GM23338 (cell line): ENCODE data around the gene TBC1D2B. TPM values are rescaled to one million over a fixed set of nuclear protein-coding genes. Genes with fewer than 3 reads are reported as not detected.

Experiments used
- ATAC-seq: fragments of 200-7000 bp; cut with Tn5 transposase; 3 replicates; pipeline ENCODE4 v1.9.1; 2020
- DNase-seq: peaks from one replicate; pipeline ENCODE4 v3.0.0-alpha.2; 2015; ENCODE audit warnings: low spot score
- H2AFZ ChIP-seq: fragments of 200-600 bp; sonication (generic); 2 replicates; pipeline ENCODE4 v1.8.0; 2016; ENCODE audit warnings: antibody characterized with exemption, mild to moderate bottlenecking, moderate library complexity
- H3F3A ChIP-seq: fragments of 200-600 bp; sonication (generic); replicated peaks from 2 replicates; pipeline ENCODE4 v1.8.0; 2017; ENCODE audit warnings: antibody characterized with exemption, mixed run types, low read depth
- H3K27ac ChIP-seq: fragments of 200-600 bp; sonication (generic); 2 replicates; pipeline ENCODE4 v1.6.1; 2016; ENCODE audit warnings: low read depth
- H3K27me3 ChIP-seq: fragments of 200-600 bp; sonication (generic); 2 replicates; pipeline ENCODE4 v1.8.0; 2016; ENCODE audit warnings: mild to moderate bottlenecking, mixed run types, moderate library complexity; ENCODE audit not compliant: insufficient read depth
- H3K36me3 ChIP-seq: fragments of 200-600 bp; sonication (generic); 2 replicates; pipeline ENCODE4 v1.8.0; 2016; ENCODE audit warnings: mild to moderate bottlenecking; ENCODE audit not compliant: insufficient read depth
- H3K4me1 ChIP-seq: fragments of 200-600 bp; sonication (generic); 2 replicates; pipeline ENCODE4 v1.8.0; 2016; ENCODE audit warnings: mild to moderate bottlenecking, moderate library complexity; ENCODE audit not compliant: insufficient read depth
- H3K4me2 ChIP-seq: fragments of 200-600 bp; sonication (generic); 2 replicates; pipeline ENCODE4 v1.7.1; 2017; ENCODE audit warnings: mixed run types
- H3K4me3 ChIP-seq: fragments of 200-600 bp; sonication (generic); 2 replicates; pipeline ENCODE4 v1.6.1; 2016; ENCODE audit warnings: mixed run types
- H3K79me2 ChIP-seq: fragments of 200-600 bp; sonication (generic); replicated peaks from 2 replicates; pipeline ENCODE4 v1.8.0; 2017; ENCODE audit warnings: mild to moderate bottlenecking; ENCODE audit not compliant: insufficient read depth
- H3K9me2 ChIP-seq: fragments of 200-600 bp; sonication (generic); 2 replicates; pipeline ENCODE4 v1.8.0; 2017; ENCODE audit not compliant: insufficient read depth
- H4K20me1 ChIP-seq: fragments of 200-600 bp; sonication (generic); replicated peaks from 2 replicates; pipeline ENCODE4 v1.8.0; 2017; ENCODE audit warnings: mild to moderate bottlenecking; ENCODE audit not compliant: insufficient read depth
- H3K27ac Mint-ChIP-seq: 2 replicates; pipeline ENCODE4 v1.8.0; 2020; ENCODE audit warnings: inconsistent platforms, mild to moderate bottlenecking, moderate library complexity, mixed read lengths
- H3K27me3 Mint-ChIP-seq: 3 replicates; pipeline ENCODE4 v1.8.0; 2022; ENCODE audit warnings: low read depth, mild to moderate bottlenecking, moderate library complexity, mixed read lengths, inconsistent platforms; ENCODE audit not compliant: insufficient read depth, poor library complexity
- H3K36me3 Mint-ChIP-seq: 3 replicates; pipeline ENCODE4 v1.8.0; 2021; ENCODE audit warnings: low read depth, mild to moderate bottlenecking, inconsistent platforms, moderate library complexity, mixed read lengths
- H3K4me1 Mint-ChIP-seq: 3 replicates; pipeline ENCODE4 v1.8.0; 2020; ENCODE audit warnings: mild to moderate bottlenecking, inconsistent platforms, mixed read lengths
- H3K4me3 Mint-ChIP-seq: 3 replicates; pipeline ENCODE4 v1.8.0; 2021; ENCODE audit warnings: moderate library complexity, mild to moderate bottlenecking, inconsistent platforms, mixed read lengths
- H3K9me3 Mint-ChIP-seq: 3 replicates; pipeline ENCODE4 v1.8.0; 2020; ENCODE audit warnings: moderate library complexity, mild to moderate bottlenecking, inconsistent platforms, mixed read lengths
- CREB1 ChIP-seq: fragments of 250-450 bp; sonication (Bioruptor Pico); IDR thresholded peaks from 2 replicates; pipeline ENCODE4 v1.5.0; 2020; ENCODE audit warnings: low read depth, mild to moderate bottlenecking, moderate library complexity
- EZH2phosphoT487 ChIP-seq: fragments of 200-600 bp; sonication (generic); IDR thresholded peaks from one replicate; pipeline ENCODE4 v1.8.1; 2018; ENCODE audit warnings: antibody characterized with exemption; ENCODE audit not compliant: unreplicated experiment
- POLR2AphosphoS5 ChIP-seq: IDR thresholded peaks from 2 replicates; pipeline ENCODE4 v1.6.1; 2016; ENCODE audit warnings: antibody characterized with exemption, low read depth
- STAT1 ChIP-seq: IDR thresholded peaks from one replicate; pipeline ENCODE4 v1.6.1; 2016; ENCODE audit warnings: antibody characterized with exemption; ENCODE audit not compliant: unreplicated experiment
- ZNF114 ChIP-seq: fragments of 250-450 bp; sonication (Bioruptor Pico); IDR thresholded peaks from 2 replicates; pipeline ENCODE4 v1.5.0; 2020; ENCODE audit warnings: mild to moderate bottlenecking, moderate library complexity
- polyA plus RNA-seq: library from polyadenylated mRNA; unstranded; fragments of >200 nt; fragmentation: Nextera tagmentation; extraction: Ambion mirVana; gene quantifications from 2 replicates; pipeline ENCODE4 v1.2.1, GENCODE V29; 2016
- total RNA-seq: library from RNA; depleted of rRNA; stranded (reverse); fragments of >200 nt; shearing (Covaris generic); gene quantifications from 2 replicates; pipeline ENCODE4 v1.2.3, GENCODE V29; 2014
- TF ChIP-seq, protein P1 (sequence below): IDR thresholded peaks from one replicate; pipeline ENCODE4 v1.6.1; 2018; ENCODE audit warnings: antibody characterized with exemption; ENCODE audit not compliant: unreplicated experiment
- TF ChIP-seq, protein P2 (sequence below): fragments of 250-450 bp; sonication (Bioruptor Pico); IDR thresholded peaks from 2 replicates; pipeline ENCODE4 v1.5.0; 2020; ENCODE audit warnings: mild to moderate bottlenecking, moderate library complexity

The TBC1D2B gene
- total and polyA plus RNA-seq, 2 experiments from 2014 or later = 3.6 to 17.8 TPM

DNA sequence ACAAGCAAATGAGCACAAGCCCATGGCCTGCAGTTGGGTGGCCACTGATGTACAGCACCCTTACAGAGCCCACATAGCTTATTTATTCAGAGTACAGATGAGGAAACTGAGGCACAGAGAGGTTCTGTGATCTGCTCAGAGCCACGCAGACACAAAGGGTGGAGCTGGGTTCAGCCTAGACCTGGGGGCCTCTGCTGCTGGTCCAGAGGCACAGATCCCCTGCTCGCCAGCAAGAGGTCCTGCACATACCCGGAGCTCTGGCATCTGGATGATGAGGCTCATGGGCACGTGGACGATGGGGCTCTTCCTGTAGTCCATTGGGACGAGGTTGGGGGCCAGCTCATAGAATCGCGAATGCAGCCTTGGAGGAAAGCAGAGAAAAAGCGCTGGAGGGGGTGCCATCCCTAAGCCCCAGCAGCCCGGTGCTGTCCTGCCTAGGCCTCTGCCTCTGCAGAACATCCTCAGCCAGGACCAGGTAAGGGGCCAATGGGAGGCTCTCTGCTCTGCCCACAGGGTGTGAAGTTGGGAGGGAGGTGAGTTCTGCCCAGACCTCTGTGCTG, 33.5 kb upstream of the TBC1D2B start:
- Mint-ChIP-seq H3K27me3 (peaks cover 9% of the 10 kb centered on the region), H3K27ac (no peak overlapping the region), H3K9me3 (no peaks in the 10 kb centered on the region; the same call in 2 of the 3 replicates), H3K36me3 (peaks cover 8% of the 10 kb centered on the region; the same call in 1 of the 3 replicates), H3K4me3 (no peak overlapping the region; the same call in 2 of the 3 replicates), H3K4me1 (peaks cover 8% of the 10 kb centered on the region)
- Histone ChIP-seq H3F3A (no peaks in the 10 kb centered on the region), H3K27ac (no peak overlapping the region), H3K27me3 (no peaks in the 10 kb centered on the region), H3K79me2 (no peaks in the 10 kb centered on the region), H3K36me3 (no peaks in the 10 kb centered on the region), H3K4me3 (no peak overlapping the region), H3K9me2 (no peaks in the 10 kb centered on the region), H3K4me1 (peaks cover 8% of the 10 kb centered on the region; the same call in 1 of the 2 replicates), H4K20me1 (no peaks in the 10 kb centered on the region), H3K4me2 (no peak overlapping the region), H2AFZ (no peak overlapping the region)
- no peak for TF ChIP-seq ZNF114 (CRISPR knock-in tag)
- ATAC-seq (no peak), DNase-seq (no peak)

DNA sequence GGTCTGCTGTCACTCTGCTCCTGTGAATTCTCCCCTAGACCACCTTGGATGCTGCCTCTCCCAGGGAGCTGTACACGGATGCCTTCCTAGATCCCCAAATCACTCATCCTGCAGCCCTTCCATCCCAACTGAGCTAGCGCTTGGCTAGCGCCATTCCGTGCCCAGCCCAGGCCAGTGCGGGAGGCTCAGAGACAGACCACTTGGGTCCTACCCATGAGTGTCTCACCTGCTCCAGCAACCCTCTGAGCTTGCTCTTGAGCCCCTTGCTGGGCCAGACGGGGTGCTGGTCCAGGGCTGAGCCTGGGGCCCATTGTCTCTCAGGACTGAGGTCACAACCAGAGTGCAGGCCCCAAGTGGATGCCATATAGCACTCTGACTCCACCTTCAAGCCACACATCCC, 32.6 kb upstream of the TBC1D2B start:
- H3F3A ChIP-seq = no peaks in the 10 kb centered on the region
- H3K27ac ChIP-seq = no peak overlapping the region
- peaks cover 8% of the 10 kb centered on the region; the same call in 1 of the 2 replicates for H3K4me1 ChIP-seq
- H3K36me3 ChIP-seq = no peaks in the 10 kb centered on the region
- Mint-ChIP-seq H3K4me1 (peaks cover 8% of the 10 kb centered on the region), H3K9me3 (no peaks in the 10 kb centered on the region; the same call in 2 of the 3 replicates), H3K36me3 (peaks cover 10% of the 10 kb centered on the region; the same call in 2 of the 3 replicates), H3K27me3 (peaks cover 12% of the 10 kb centered on the region), H3K27ac (no peak overlapping the region; the same call in 1 of the 2 replicates), H3K4me3 (no peak overlapping the region)
- no peak for TF ChIP-seq POLR2AphosphoS5
- no peak overlapping the region for H3K4me3 ChIP-seq
- H4K20me1 ChIP-seq = no peaks in the 10 kb centered on the region
- DNase-seq (no peak), ATAC-seq (no peak)
- H3K27me3 ChIP-seq = no peaks in the 10 kb centered on the region
- H3K4me2 ChIP-seq = no peak overlapping the region
- no peak overlapping the region for H2AFZ ChIP-seq
- H3K9me2 ChIP-seq = no peaks in the 10 kb centered on the region
- H3K79me2 ChIP-seq = no peaks in the 10 kb centered on the region

DNA sequence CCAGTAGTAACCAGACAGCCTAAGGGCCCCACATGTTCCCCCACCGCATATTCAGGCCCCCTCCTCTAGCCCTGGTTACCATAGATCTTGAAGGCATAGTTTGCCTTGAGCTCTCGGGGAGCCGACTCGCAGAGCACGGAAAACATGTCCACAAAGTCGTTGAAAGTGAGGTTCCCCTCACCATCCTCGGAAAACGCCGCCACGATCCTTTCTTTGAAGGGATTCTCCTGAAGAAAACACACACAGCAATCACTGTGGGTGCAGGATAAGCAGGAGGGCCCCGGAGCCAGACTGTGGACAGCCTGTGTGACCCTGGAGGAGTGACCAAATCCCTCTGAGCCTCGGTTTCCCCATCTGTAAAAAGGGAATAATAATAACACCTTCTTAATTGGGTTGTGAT, 31.6 kb upstream of the TBC1D2B start:
- H3K36me3 ChIP-seq = no peaks in the 10 kb centered on the region
- peaks cover 6% of the 10 kb centered on the region; the same call in 1 of the 2 replicates for H3K4me1 ChIP-seq
- H3K4me2 ChIP-seq = no peak overlapping the region
- ATAC-seq (no peak), DNase-seq (no peak)
- peaks cover 8% of the 10 kb centered on the region for H3K4me1 Mint-ChIP-seq
- H2AFZ ChIP-seq = no peak overlapping the region
- H3K27me3 ChIP-seq = no peaks in the 10 kb centered on the region
- no peaks in the 10 kb centered on the region for H3K9me2 ChIP-seq
- H4K20me1 ChIP-seq = no peaks in the 10 kb centered on the region
- no peaks in the 10 kb centered on the region; the same call in 2 of the 3 replicates for H3K9me3 Mint-ChIP-seq
- H3K79me2 ChIP-seq = no peaks in the 10 kb centered on the region
- H3K27me3 Mint-ChIP-seq = peaks cover 12% of the 10 kb centered on the region
- peaks cover 10% of the 10 kb centered on the region; the same call in 2 of the 3 replicates for H3K36me3 Mint-ChIP-seq
- H3K27ac ChIP-seq = no peak overlapping the region
- no peak overlapping the region for H3K27ac Mint-ChIP-seq
- no peak overlapping the region for H3K4me3 Mint-ChIP-seq
- no peak overlapping the region for H3K4me3 ChIP-seq
- no peaks in the 10 kb centered on the region for H3F3A ChIP-seq
- no peak for TF ChIP-seq EZH2phosphoT487
- TF ChIP-seq, protein P1, sequence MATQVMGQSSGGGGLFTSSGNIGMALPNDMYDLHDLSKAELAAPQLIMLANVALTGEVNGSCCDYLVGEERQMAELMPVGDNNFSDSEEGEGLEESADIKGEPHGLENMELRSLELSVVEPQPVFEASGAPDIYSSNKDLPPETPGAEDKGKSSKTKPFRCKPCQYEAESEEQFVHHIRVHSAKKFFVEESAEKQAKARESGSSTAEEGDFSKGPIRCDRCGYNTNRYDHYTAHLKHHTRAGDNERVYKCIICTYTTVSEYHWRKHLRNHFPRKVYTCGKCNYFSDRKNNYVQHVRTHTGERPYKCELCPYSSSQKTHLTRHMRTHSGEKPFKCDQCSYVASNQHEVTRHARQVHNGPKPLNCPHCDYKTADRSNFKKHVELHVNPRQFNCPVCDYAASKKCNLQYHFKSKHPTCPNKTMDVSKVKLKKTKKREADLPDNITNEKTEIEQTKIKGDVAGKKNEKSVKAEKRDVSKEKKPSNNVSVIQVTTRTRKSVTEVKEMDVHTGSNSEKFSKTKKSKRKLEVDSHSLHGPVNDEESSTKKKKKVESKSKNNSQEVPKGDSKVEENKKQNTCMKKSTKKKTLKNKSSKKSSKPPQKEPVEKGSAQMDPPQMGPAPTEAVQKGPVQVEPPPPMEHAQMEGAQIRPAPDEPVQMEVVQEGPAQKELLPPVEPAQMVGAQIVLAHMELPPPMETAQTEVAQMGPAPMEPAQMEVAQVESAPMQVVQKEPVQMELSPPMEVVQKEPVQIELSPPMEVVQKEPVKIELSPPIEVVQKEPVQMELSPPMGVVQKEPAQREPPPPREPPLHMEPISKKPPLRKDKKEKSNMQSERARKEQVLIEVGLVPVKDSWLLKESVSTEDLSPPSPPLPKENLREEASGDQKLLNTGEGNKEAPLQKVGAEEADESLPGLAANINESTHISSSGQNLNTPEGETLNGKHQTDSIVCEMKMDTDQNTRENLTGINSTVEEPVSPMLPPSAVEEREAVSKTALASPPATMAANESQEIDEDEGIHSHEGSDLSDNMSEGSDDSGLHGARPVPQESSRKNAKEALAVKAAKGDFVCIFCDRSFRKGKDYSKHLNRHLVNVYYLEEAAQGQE = no peak
- TF ChIP-seq STAT1 = no peak
- TF ChIP-seq, protein P2, sequence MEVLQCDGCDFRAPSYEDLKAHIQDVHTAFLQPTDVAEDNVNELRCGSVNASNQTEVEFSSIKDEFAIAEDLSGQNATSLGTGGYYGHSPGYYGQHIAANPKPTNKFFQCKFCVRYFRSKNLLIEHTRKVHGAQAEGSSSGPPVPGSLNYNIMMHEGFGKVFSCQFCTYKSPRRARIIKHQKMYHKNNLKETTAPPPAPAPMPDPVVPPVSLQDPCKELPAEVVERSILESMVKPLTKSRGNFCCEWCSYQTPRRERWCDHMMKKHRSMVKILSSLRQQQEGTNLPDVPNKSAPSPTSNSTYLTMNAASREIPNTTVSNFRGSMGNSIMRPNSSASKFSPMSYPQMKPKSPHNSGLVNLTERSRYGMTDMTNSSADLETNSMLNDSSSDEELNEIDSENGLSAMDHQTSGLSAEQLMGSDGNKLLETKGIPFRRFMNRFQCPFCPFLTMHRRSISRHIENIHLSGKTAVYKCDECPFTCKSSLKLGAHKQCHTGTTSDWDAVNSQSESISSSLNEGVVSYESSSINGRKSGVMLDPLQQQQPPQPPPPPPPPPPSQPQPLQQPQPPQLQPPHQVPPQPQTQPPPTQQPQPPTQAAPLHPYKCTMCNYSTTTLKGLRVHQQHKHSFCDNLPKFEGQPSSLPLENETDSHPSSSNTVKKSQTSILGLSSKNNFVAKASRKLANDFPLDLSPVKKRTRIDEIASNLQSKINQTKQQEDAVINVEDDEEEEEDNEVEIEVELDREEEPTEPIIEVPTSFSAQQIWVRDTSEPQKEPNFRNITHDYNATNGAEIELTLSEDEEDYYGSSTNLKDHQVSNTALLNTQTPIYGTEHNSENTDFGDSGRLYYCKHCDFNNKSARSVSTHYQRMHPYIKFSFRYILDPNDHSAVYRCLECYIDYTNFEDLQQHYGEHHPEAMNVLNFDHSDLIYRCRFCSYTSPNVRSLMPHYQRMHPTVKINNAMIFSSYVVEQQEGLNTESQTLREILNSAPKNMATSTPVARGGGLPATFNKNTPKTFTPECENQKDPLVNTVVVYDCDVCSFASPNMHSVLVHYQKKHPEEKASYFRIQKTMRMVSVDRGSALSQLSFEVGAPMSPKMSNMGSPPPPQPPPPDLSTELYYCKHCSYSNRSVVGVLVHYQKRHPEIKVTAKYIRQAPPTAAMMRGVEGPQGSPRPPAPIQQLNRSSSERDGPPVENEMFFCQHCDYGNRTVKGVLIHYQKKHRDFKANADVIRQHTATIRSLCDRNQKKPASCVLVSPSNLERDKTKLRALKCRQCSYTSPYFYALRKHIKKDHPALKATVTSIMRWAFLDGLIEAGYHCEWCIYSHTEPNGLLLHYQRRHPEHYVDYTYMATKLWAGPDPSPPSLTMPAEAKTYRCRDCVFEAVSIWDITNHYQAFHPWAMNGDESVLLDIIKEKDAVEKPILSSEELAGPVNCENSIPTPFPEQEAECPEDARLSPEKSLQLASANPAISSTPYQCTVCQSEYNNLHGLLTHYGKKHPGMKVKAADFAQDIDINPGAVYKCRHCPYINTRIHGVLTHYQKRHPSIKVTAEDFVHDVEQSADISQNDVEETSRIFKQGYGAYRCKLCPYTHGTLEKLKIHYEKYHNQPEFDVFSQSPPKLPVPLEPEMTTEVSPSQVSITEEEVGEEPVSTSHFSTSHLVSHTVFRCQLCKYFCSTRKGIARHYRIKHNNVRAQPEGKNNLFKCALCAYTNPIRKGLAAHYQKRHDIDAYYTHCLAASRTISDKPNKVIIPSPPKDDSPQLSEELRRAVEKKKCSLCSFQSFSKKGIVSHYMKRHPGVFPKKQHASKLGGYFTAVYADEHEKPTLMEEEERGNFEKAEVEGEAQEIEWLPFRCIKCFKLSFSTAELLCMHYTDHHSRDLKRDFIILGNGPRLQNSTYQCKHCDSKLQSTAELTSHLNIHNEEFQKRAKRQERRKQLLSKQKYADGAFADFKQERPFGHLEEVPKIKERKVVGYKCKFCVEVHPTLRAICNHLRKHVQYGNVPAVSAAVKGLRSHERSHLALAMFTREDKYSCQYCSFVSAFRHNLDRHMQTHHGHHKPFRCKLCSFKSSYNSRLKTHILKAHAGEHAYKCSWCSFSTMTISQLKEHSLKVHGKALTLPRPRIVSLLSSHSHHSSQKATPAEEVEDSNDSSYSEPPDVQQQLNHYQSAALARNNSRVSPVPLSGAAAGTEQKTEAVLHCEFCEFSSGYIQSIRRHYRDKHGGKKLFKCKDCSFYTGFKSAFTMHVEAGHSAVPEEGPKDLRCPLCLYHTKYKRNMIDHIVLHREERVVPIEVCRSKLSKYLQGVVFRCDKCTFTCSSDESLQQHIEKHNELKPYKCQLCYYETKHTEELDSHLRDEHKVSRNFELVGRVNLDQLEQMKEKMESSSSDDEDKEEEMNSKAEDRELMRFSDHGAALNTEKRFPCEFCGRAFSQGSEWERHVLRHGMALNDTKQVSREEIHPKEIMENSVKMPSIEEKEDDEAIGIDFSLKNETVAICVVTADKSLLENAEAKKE = no peak
- no peak for TF ChIP-seq CREB1 (CRISPR knock-in tag)
